Measurements from ENCODE around the gene BTG4.

- TF ChIP-seq, protein P1, sequence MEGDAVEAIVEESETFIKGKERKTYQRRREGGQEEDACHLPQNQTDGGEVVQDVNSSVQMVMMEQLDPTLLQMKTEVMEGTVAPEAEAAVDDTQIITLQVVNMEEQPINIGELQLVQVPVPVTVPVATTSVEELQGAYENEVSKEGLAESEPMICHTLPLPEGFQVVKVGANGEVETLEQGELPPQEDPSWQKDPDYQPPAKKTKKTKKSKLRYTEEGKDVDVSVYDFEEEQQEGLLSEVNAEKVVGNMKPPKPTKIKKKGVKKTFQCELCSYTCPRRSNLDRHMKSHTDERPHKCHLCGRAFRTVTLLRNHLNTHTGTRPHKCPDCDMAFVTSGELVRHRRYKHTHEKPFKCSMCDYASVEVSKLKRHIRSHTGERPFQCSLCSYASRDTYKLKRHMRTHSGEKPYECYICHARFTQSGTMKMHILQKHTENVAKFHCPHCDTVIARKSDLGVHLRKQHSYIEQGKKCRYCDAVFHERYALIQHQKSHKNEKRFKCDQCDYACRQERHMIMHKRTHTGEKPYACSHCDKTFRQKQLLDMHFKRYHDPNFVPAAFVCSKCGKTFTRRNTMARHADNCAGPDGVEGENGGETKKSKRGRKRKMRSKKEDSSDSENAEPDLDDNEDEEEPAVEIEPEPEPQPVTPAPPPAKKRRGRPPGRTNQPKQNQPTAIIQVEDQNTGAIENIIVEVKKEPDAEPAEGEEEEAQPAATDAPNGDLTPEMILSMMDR (IDR thresholded peaks at IDR 0.05), result no peak
- TF ChIP-seq POLR2A (IDR thresholded peaks at IDR 0.05), result no peak
Observed at GRCh38 chr11:111447931-111448330, 64.3 kb downstream of the BTG4 start.
